Subcutaneous adipose tissue (tissue), 4 donors: ENCODE data around the gene FAM124A. TPM values are rescaled to one million over a fixed set of nuclear protein-coding genes. Genes with fewer than 3 reads are reported as not detected.

Experiments
- CTCF ChIP-seq: fragments of 450-650 bp; IDR thresholded peaks from one replicate; pipeline ENCODE4 v1.5.1; 2016; ENCODE audit warnings: low read depth, mild to moderate bottlenecking, control low read depth, antibody characterized with exemption, moderate library complexity
- total RNA-seq, 4 donors: library from RNA; depleted of rRNA; stranded (reverse); fragments of >200 nt; gene quantifications; one replicate each; pipeline ENCODE4 v1.1.0, GENCODE V29; 2016

Gene FAM124A
- total RNA-seq, 4 donors from 2014 or later, result 3.2 to 8.1 (median 5.8) TPM

- no peak for TF ChIP-seq CTCF
These were observed 89.0 kb downstream of the FAM124A start for GRCh38 chr13:51311231-51311630.

- TF ChIP-seq CTCF, result no peak
These were observed 89.8 kb downstream of the FAM124A start for GRCh38 chr13:51311957-51312520.

- TF ChIP-seq CTCF, result no peak
These were observed 91.4 kb downstream of the FAM124A start for GRCh38 chr13:51313619-51314018.

GRCh38 chr13:51317262-51317661 is 95.1 kb downstream of the FAM124A start:
- no peak for TF ChIP-seq CTCF

- no peak for TF ChIP-seq CTCF
These were observed 95.8 kb downstream of the FAM124A start for GRCh38 chr13:51318015-51318414.

- no peak for TF ChIP-seq CTCF
These were observed 96.7 kb downstream of the FAM124A start for GRCh38 chr13:51318876-51319275.

- no peak for TF ChIP-seq CTCF
These were observed 99.6 kb downstream of the FAM124A start for GRCh38 chr13:51321836-51322235.
